Left lung (tissue), 10 donors: ENCODE data around the gene PCDHGB3. TPM values are rescaled to one million over a fixed set of nuclear protein-coding genes. Genes with fewer than 3 reads are reported as not detected.

Experiments used
- ATAC-seq: fragments of 200-7000 bp; cut with Tn5 transposase; one replicate; pipeline ENCODE4 v1.9.1; 2020; ENCODE audit warnings: moderate library complexity
- DNase-seq, 4 donors: peaks; one replicate each; pipeline ENCODE4 v3.0.0-alpha.2; 2013 to 2020
- H3K27ac ChIP-seq, 2 donors: fragments of 200-600 bp; sonication (generic) in 1 of 2; one replicate each; pipeline versions ENCODE4 v1.5.0 to v1.8.0; 2020 to 2021
- H3K27me3 ChIP-seq, 2 donors: fragments of 200-600 bp; sonication (generic) in 1 of 2; one replicate each; pipeline versions ENCODE4 v1.5.0 to v1.8.0; 2020 to 2021
- H3K36me3 ChIP-seq, 2 donors: fragments of 200-600 bp; sonication (generic) in 1 of 2; one replicate each; pipeline versions ENCODE4 v1.5.0 to v1.8.0; 2020 to 2021
- H3K4me1 ChIP-seq, 2 donors: fragments of 200-600 bp; one replicate each; pipeline ENCODE4 v1.8.0; 2021
- H3K4me3 ChIP-seq, 2 donors: fragments of 200-600 bp; sonication (generic) in 1 of 2; one replicate each; pipeline versions ENCODE4 v1.5.0 to v1.8.0; 2020 to 2021; ENCODE audit warnings: mild to moderate bottlenecking in 1 of 2
- H3K9me3 ChIP-seq, 2 donors: fragments of 200-600 bp; sonication (generic) in 1 of 2; one replicate each; pipeline versions ENCODE4 v1.5.0 to v1.8.0; 2020 to 2021
- CTCF ChIP-seq, 2 donors: fragments of 200-600 bp; sonication (generic) in 1 of 2; IDR thresholded peaks; one replicate each; pipeline versions ENCODE4 v1.5.0 to v1.8.0; 2021; ENCODE audit warnings: antibody characterized with exemption in 2 of 2
- intact Hi-C, 2 donors: fragments of 100-400 bp; cut with DNase I; formaldehyde crosslinking; loops; one replicate each; pipeline versions ENCODE4 v1.11.2 to v1.14.2; 2022
- polyA plus RNA-seq, 6 donors: library from polyadenylated mRNA; unstranded; fragments of 120-200 nt; gene quantifications; one replicate each; pipeline ENCODE4 v1.2.1, GENCODE V29; 2013; ENCODE audit not compliant: insufficient read length in 6 of 6
- total RNA-seq, 2 donors: library from RNA; stranded (reverse); fragmentation: NEBNext Ultra II Directional; extraction: Animal tissue kit (Norgen Biotek cat#: 25700); gene quantifications; one replicate each; pipeline ENCODE4 v1.2.1, GENCODE V29; 2021
- donor health status: DM: no; HTN: yes; CAD: no.
- donor health status: DM: no; HTN: no; CAD: no.

Gene PCDHGB3
- total and polyA plus RNA-seq, 8 donors = 1.5 to 3.4 (median 2.7) TPM

- no peaks in the 10 kb centered on the region for H3K4me1 ChIP-seq
- intact Hi-C loops = no loop called here
- H3K27ac ChIP-seq = no peak overlapping the region
- TF ChIP-seq CTCF (IDR thresholded peaks at IDR 0.05) = no peak
- peaks cover 5 to 74% of the 10 kb centered on the region in 2 donors for H3K27me3 ChIP-seq
- ATAC-seq (no peak), DNase-seq (no peak)
- no peak overlapping the region for H3K4me3 ChIP-seq
- H3K9me3 ChIP-seq = peaks cover 0 to 77% of the 10 kb centered on the region in 2 donors
- no peaks in the 10 kb centered on the region for H3K36me3 ChIP-seq
Measured at GRCh38 chr5:141351591-141351990, 18.5 kb upstream of the PCDHGB3 start.

- DNase-seq (no peak), ATAC-seq (no peak)
- intact Hi-C loops = no loop called here
- no peak within 1 kb of the TSS for H3K4me3 ChIP-seq
- no peaks in the 10 kb centered on the region for H3K4me1 ChIP-seq
- no peak for TF ChIP-seq CTCF (IDR thresholded peaks at IDR 0.05)
- peaks cover 0 to 83% of the 10 kb centered on the region in 2 donors for H3K9me3 ChIP-seq
- no peak within 1 kb of the TSS for H3K27ac ChIP-seq
- peaks cover 5 to 71% of the 10 kb centered on the region in 2 donors for H3K27me3 ChIP-seq
- no peaks in the 10 kb centered on the region for H3K36me3 ChIP-seq
Measured at GRCh38 chr5:141354900-141355469, 15.1 kb upstream of the PCDHGB3 start, which contains the start of gene PCDHGA4. Gene PCDHGA4 (plus strand): TSS chr5:141355021. CDS start chr5:141355108, 87 bp downstream.

GRCh38 chr5:141355641-141356040 lies 14.4 kb upstream of the PCDHGB3 start:
- no peak for ATAC-seq
- H3K4me1 ChIP-seq = no peaks in the 10 kb centered on the region
- H3K36me3 ChIP-seq = no peaks in the 10 kb centered on the region
- no peak for TF ChIP-seq CTCF (IDR thresholded peaks at IDR 0.05)
- no peak for DNase-seq
- H3K9me3 ChIP-seq = peaks cover 0 to 83% of the 10 kb centered on the region in 2 donors
- H3K27ac ChIP-seq = no peak overlapping the region
- H3K4me3 ChIP-seq = no peak overlapping the region
- peaks cover 4 to 71% of the 10 kb centered on the region in 2 donors for H3K27me3 ChIP-seq
- intact Hi-C loops = no loop called here

GRCh38 chr5:141356133-141356532 lies 13.9 kb upstream of the PCDHGB3 start:
- Histone ChIP-seq H3K4me1 (no peaks in the 10 kb centered on the region), H3K27me3 (peaks cover under 1 to 71% of the 10 kb centered on the region in 2 donors), H3K36me3 (no peaks in the 10 kb centered on the region), H3K4me3 (no peak overlapping the region), H3K9me3 (peaks cover 2 to 84% of the 10 kb centered on the region in 2 donors), H3K27ac (no peak overlapping the region)
- no peak for TF ChIP-seq CTCF (IDR thresholded peaks at IDR 0.05)
- intact Hi-C loops = no loop called here
- no peak for DNase-seq
- ATAC-seq = no peak

- no peak overlapping the region for H3K27ac ChIP-seq
- no peaks in the 10 kb centered on the region for H3K36me3 ChIP-seq
- no peak overlapping the region for H3K4me3 ChIP-seq
- ATAC-seq (no peak), DNase-seq (no peak)
- H3K4me1 ChIP-seq = no peaks in the 10 kb centered on the region
- intact Hi-C loops = no loop called here
- peaks cover 5 to 71% of the 10 kb centered on the region in 2 donors for H3K27me3 ChIP-seq
- TF ChIP-seq CTCF (IDR thresholded peaks at IDR 0.05) = no peak
- H3K9me3 ChIP-seq = peaks cover 4 to 84% of the 10 kb centered on the region in 2 donors
Measured at GRCh38 chr5:141356950-141357349, 13.1 kb upstream of the PCDHGB3 start.
